Measurements from ENCODE around the gene HERC4. TPM values are rescaled to one million over a fixed set of nuclear protein-coding genes. Genes with fewer than 3 reads are reported as not detected.
"Not testable (repeated sequence)": the region's sequence is repeated elsewhere in the genome, so short reads cannot be mapped to it uniquely, and the experiment has no call there.

The HERC4 gene
- total RNA-seq, 3 donors from 2014 or later: 43.2 to 81.4 (median 66.2) TPM

DNA sequence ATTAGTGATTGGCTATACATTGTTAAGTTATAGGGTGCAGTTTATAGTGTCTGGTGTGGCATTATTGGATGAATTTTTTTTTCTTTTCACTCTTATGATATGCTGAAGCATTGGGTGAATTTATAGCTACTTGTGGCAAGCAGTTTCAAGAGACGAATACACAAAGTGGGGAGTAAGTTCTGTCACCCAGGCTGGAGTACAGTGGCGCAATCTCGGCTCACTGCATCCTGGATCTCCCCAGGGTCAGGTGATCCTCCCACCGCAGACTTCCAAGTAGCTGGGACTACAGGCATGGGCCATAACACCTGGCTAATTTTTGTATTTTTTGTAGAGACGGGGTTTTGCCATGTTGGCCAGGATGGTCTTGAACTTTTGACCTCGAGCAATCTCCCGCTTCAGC is 196.9 kb downstream of the HERC4 start:
- H3K27me3 ChIP-seq: no peaks in the 10 kb centered on the region
- DNase-seq (ENCODE audit: low spot score in 2 of 2): no peak
- no peak overlapping the region for H3K27ac ChIP-seq
- no peak for TF ChIP-seq POLR2A (IDR thresholded peaks at IDR 0.05)
- no peak for TF ChIP-seq POLR2AphosphoS5 (IDR thresholded peaks at IDR 0.05)
- TF ChIP-seq CTCF (IDR thresholded peaks at IDR 0.05): no peak
- H3K4me3 ChIP-seq: no peak overlapping the region
- H3K36me3 ChIP-seq: no peaks in the 10 kb centered on the region
- no peaks in the 10 kb centered on the region for H3K9me3 ChIP-seq
- intact Hi-C loops (cut with DNase I; ENCODE audit: low total_unique reads): no loop called here
- no peaks in the 10 kb centered on the region for H3K4me1 ChIP-seq

DNA sequence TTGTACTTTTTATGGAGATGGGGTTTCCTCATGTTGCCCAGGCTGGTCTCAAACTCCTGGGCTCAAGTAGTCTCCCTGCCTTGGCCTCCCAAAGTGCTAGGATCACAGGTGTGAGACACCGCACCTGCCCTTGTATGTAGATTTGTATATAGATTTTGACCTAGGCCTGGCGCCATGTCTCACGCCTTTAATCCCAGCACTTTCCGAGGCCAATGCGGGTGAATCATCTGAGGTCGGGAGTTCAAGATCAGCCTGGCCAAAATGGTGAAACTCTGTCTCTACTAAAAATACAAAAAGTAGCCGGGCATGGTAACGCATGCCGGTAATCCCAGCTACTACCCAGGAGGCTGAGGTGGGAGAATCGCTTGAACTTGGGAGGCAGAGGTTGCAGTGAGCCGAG is 197.7 kb downstream of the HERC4 start:
- H3K27me3 ChIP-seq; DNase-seq (ENCODE audit: low spot score in 2 of 2); H3K9me3 ChIP-seq; H3K4me3 ChIP-seq; H3K36me3 ChIP-seq; H3K27ac ChIP-seq; H3K4me1 ChIP-seq; intact Hi-C loops (cut with DNase I; ENCODE audit: low total_unique reads): not testable (repeated sequence)

DNA sequence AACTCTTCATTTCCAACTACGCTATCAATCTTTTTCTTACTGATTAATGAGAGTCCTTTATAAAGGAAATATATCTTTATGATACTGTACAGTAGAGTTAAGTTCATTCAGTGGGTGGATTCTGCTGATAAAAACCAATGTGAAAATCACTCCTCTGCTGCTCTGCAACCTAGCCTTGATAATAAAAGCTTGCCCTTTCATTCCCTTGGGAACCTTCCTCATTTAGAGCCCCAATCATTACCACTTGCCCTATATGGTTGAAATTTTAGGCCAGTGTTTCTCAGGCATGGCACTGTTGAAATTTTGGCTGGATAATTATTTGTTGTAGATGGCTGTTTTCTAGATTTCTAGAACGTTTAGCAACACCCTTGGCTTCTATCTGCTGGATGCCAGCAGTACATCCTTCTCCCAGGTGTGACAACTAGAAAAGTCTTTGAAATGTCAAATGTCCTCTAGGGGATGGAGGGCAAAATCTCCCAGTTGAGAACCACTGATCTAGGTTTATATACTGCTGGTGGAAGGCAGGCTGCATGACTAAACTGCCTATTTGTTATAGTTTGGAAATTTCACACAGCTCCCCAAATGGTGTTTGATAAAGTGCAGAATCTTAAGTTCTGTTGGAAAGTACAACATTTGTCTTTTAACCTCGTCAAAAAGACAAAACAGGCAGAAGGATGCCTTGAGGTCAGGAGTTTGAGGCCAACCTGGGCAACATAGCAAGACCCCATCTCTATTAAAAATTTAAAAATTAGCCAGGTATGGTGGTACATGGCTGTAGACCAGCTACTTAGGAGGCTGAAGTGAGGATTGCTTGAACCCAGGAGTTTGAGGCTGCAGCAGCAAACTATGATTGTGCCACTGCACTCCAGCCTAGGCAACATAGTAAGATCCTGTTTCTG is 199.5 kb downstream of the HERC4 start:
- H3K4me1 ChIP-seq: no peaks in the 10 kb centered on the region
- no peak for TF ChIP-seq POLR2A (IDR thresholded peaks at IDR 0.05)
- TF ChIP-seq POLR2AphosphoS5 (IDR thresholded peaks at IDR 0.05): no peak
- TF ChIP-seq CTCF (IDR thresholded peaks at IDR 0.05): no peak
- H3K36me3 ChIP-seq: no peaks in the 10 kb centered on the region
- H3K27ac ChIP-seq: no peak overlapping the region
- DNase-seq (ENCODE audit: low spot score in 2 of 2): no peak
- intact Hi-C loops (cut with DNase I; ENCODE audit: low total_unique reads): no loop called here
- H3K4me3 ChIP-seq: no peak overlapping the region
- no peaks in the 10 kb centered on the region for H3K27me3 ChIP-seq
- no peaks in the 10 kb centered on the region for H3K9me3 ChIP-seq

Other genes with a start within 250 kb of the HERC4 start
- 10 to 100 TPM in 2 of 3 donors, under 1 TPM in 1; 0.96 to 49.8 (median 19.0) TPM for gene DNAJC12, start 237.1 kb downstream of the HERC4 start, total RNA-seq
- 10 to 100 TPM; 21.0 to 43.3 (median 35.5) TPM for gene SIRT1, start 190.6 kb downstream of the HERC4 start, total RNA-seq
- under 1 TPM in 1 of 3 donors, not detected in 2; 0.33 TPM for gene MYPN, start 34.2 kb upstream of the HERC4 start, total RNA-seq
- gene ATOH7, start 156.8 kb upstream of the HERC4 start, total RNA-seq: under 1 TPM in 1 of 3 donors, not detected in 2; 0.64 TPM

Measured in breast epithelium (tissue), 4 donors.